ENCODE results near the gene GPR55.
"Not testable (repeated sequence)": the region's sequence is repeated elsewhere in the genome, so short reads cannot be mapped to it uniquely, and the experiment has no call there.

Gene GPR55

DNA sequence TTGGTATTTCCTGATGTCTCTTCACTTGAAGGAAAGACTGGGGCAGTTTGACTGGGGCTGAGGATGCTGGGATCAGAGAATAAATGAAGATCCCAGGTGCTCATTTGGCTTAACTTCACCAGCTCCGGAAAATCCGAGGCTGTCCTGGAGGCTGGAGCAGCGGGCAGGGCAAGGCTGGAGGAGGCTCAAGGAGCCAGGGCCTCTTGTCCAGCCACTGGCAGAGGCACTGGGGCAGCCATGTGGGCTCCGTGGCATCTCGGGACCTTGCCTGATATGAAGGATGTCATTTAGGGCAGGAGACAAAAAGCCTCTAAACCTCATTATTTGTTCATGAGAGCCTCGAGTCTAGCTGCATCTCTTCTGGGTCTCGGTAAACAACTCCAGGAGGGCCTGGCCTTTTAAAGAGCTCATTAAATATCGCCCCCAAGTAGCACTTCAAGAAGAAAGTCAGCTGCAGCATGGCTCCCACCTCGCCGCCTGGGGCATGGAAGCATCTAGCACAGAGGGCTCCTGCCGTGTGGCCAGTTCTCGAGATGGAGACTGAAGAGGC lies 13.5 kb upstream of the GPR55 start:
- Histone ChIP-seq H3K27me3 (ENCODE audit: insufficient read depth, poor library complexity, severe bottlenecking) (no peaks in the 10 kb centered on the region), H3K27ac (replicated peaks) (no peak overlapping the region), H3K4me3 (replicated peaks; ENCODE audit: insufficient read depth, low read length) (no peak overlapping the region)
- DNase-seq (ENCODE audit: low read depth in 1 of 2, low spot score in 1 of 2): no peak
- TF ChIP-seq, protein P1, sequence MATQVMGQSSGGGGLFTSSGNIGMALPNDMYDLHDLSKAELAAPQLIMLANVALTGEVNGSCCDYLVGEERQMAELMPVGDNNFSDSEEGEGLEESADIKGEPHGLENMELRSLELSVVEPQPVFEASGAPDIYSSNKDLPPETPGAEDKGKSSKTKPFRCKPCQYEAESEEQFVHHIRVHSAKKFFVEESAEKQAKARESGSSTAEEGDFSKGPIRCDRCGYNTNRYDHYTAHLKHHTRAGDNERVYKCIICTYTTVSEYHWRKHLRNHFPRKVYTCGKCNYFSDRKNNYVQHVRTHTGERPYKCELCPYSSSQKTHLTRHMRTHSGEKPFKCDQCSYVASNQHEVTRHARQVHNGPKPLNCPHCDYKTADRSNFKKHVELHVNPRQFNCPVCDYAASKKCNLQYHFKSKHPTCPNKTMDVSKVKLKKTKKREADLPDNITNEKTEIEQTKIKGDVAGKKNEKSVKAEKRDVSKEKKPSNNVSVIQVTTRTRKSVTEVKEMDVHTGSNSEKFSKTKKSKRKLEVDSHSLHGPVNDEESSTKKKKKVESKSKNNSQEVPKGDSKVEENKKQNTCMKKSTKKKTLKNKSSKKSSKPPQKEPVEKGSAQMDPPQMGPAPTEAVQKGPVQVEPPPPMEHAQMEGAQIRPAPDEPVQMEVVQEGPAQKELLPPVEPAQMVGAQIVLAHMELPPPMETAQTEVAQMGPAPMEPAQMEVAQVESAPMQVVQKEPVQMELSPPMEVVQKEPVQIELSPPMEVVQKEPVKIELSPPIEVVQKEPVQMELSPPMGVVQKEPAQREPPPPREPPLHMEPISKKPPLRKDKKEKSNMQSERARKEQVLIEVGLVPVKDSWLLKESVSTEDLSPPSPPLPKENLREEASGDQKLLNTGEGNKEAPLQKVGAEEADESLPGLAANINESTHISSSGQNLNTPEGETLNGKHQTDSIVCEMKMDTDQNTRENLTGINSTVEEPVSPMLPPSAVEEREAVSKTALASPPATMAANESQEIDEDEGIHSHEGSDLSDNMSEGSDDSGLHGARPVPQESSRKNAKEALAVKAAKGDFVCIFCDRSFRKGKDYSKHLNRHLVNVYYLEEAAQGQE (IDR thresholded peaks at IDR 0.05; ENCODE audit: insufficient replicate concordance, low read depth): no peak
- TF ChIP-seq SPI1 (IDR thresholded peaks at IDR 0.05; ENCODE audit: borderline replicate concordance, low read depth): no peak
- TF ChIP-seq GABPA (IDR thresholded peaks at IDR 0.05; ENCODE audit: low read depth): no peak
- no peak for TF ChIP-seq POLR2AphosphoS5 (IDR thresholded peaks at IDR 0.05; ENCODE audit: low read depth)
- TF ChIP-seq, protein P2, sequence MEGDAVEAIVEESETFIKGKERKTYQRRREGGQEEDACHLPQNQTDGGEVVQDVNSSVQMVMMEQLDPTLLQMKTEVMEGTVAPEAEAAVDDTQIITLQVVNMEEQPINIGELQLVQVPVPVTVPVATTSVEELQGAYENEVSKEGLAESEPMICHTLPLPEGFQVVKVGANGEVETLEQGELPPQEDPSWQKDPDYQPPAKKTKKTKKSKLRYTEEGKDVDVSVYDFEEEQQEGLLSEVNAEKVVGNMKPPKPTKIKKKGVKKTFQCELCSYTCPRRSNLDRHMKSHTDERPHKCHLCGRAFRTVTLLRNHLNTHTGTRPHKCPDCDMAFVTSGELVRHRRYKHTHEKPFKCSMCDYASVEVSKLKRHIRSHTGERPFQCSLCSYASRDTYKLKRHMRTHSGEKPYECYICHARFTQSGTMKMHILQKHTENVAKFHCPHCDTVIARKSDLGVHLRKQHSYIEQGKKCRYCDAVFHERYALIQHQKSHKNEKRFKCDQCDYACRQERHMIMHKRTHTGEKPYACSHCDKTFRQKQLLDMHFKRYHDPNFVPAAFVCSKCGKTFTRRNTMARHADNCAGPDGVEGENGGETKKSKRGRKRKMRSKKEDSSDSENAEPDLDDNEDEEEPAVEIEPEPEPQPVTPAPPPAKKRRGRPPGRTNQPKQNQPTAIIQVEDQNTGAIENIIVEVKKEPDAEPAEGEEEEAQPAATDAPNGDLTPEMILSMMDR (IDR thresholded peaks at IDR 0.05; ENCODE audit: insufficient read depth, low read length): no peak

- TF ChIP-seq, protein P2 (IDR thresholded peaks at IDR 0.05; ENCODE audit: insufficient read depth, low read length): no peak
- no peak for TF ChIP-seq GABPA (IDR thresholded peaks at IDR 0.05; ENCODE audit: low read depth)
- TF ChIP-seq POLR2AphosphoS5 (IDR thresholded peaks at IDR 0.05; ENCODE audit: low read depth): no peak
- TF ChIP-seq, protein P1 (IDR thresholded peaks at IDR 0.05; ENCODE audit: insufficient replicate concordance, low read depth): no peak
- TF ChIP-seq SPI1 (IDR thresholded peaks at IDR 0.05; ENCODE audit: borderline replicate concordance, low read depth): no peak
- H3K27ac ChIP-seq (replicated peaks): no peak overlapping the region
- DNase-seq (ENCODE audit: low read depth in 1 of 2, low spot score in 1 of 2): no peak
- no peak overlapping the region for H3K4me3 ChIP-seq (replicated peaks; ENCODE audit: insufficient read depth, low read length)
- H3K27me3 ChIP-seq (ENCODE audit: insufficient read depth, poor library complexity, severe bottlenecking): no peaks in the 10 kb centered on the region
These were observed 13.1 kb upstream of the GPR55 start for GRCh38 chr2:230938098-230938497.

- TF ChIP-seq SPI1 (IDR thresholded peaks at IDR 0.05; ENCODE audit: borderline replicate concordance, low read depth) (no peak), GABPA (IDR thresholded peaks at IDR 0.05; ENCODE audit: low read depth) (no peak), POLR2AphosphoS5 (IDR thresholded peaks at IDR 0.05; ENCODE audit: low read depth) (no peak)
- TF ChIP-seq, protein P1 (IDR thresholded peaks at IDR 0.05; ENCODE audit: insufficient replicate concordance, low read depth): no peak
- TF ChIP-seq, protein P2 (IDR thresholded peaks at IDR 0.05; ENCODE audit: insufficient read depth, low read length): no peak
- H3K27me3 ChIP-seq (ENCODE audit: insufficient read depth, poor library complexity, severe bottlenecking): no peaks in the 10 kb centered on the region
- no peak overlapping the region for H3K4me3 ChIP-seq (replicated peaks; ENCODE audit: insufficient read depth, low read length)
- DNase-seq (ENCODE audit: low read depth in 1 of 2, low spot score in 1 of 2): no peak
- no peak overlapping the region for H3K27ac ChIP-seq (replicated peaks)
These were observed 12.3 kb upstream of the GPR55 start for GRCh38 chr2:230937362-230937761.

DNA sequence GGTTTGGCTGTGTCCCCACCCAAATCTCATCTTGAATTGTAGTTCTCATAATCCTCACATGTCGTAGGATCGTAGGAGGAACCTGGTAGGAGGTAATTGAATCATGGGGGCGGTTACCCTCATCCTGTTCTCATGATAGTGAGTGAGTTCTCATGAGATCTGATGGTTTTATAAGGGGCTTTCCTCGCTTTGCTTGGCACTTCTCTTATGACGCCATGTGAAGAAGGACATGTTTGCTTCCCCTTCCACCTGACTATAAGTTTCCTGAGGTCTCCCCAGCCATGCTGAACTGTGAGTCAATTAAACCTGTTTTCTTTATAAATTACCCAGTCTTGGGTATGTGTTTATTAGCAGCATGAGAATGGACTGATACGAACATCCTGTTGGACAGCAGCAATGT lies 11.2 kb upstream of the GPR55 start:
- not testable (repeated sequence) for H3K27ac ChIP-seq (replicated peaks); H3K4me3 ChIP-seq (replicated peaks; ENCODE audit: insufficient read depth, low read length)

More for the DNA sequence above, 11.2 kb upstream of the GPR55 start:
- not testable (repeated sequence) for DNase-seq (ENCODE audit: low read depth in 1 of 2, low spot score in 1 of 2); H3K27me3 ChIP-seq (ENCODE audit: insufficient read depth, poor library complexity, severe bottlenecking)

Data from HL-60 (cell line).